NCI-H526 treated with DMSO at 0.1 percent for 48 hours (cell line): Measurements from ENCODE around the gene FOXP2.
"Not testable (repeated sequence)": the region's sequence is repeated elsewhere in the genome, so short reads cannot be mapped to it uniquely, and the experiment has no call there.

Source experiments
- DNase-seq: peaks from one replicate; lab custom pipeline; 2025; lab: John Stamatoyannopoulos, UW

Gene FOXP2

DNA sequence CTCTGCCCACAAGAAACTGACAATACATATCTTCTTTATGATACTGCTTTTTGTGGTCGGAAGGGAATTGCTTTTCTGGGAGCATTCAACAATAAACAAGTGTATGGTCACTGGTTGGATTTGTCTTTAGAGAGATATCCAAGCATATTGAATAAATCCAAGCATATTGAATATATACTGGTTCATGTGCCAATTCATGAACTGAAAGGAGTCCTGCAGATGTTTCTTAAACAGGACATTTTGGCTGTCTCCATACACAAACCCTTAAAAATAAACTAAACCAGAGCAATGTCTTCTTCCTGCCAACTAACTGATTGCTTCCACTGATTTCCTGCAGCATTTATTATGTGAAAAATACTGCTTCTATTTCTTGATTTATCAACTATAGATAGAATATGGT, 173.9 kb downstream of the FOXP2 start:
- DNase-seq, result no peak

DNA sequence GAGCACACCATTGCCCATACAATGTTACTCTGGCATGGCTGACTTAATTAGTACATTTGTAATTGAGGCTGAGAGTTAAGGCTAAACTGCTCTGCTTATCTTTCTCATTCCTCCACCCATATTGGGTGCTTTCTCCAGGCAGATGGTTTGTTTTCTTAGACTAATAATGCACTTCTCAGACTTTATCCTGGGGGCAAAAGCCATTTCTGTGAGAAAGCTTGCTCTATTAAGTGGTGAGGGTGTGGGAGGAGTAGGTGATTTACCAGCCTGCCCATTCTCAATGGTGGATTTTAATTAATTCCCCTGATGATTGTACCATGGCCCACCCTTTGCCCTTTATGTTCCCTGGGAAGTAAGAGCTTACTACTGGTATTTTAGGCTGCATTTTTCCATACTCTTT, 174.8 kb downstream of the FOXP2 start:
- DNase-seq, result no peak

DNA sequence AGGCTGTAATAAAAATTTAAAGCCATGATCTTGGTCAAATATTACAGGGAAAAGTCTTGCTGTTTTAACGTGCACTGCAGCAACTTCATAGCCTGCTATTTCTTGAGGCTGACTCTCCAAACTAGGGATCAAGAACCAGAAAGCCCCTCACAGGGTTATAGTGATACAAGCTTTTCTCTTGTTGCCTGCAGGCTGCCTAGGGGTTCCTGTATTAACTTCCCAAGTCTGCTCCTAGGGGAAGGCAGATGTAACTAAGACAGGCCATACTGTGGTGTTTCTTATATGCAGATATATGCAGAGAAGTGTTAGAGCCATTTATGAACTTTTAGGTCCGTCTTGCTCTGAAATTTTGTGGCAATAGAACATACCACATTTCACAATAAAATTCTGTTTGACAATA, 175.7 kb downstream of the FOXP2 start:
- no peak for DNase-seq

DNA sequence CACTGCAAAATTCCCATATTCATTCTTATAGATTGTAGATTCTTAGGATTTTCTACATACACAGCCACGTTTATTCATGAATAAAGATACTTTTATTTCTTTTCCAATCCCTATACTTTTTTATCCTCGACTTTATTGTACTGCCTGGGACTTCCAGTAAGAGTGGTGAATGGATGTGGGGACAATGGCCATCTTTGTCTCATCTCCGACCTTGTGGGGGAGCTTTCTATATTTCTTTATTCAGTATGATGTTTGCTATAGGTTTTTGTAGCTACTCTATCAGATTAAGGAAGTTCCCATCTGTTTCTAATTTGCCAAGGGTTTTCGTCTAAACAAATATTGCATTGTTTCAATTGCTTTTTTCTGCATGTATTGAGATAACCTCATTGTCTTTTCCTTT, 184.3 kb downstream of the FOXP2 start:
- DNase-seq, result no peak

DNA sequence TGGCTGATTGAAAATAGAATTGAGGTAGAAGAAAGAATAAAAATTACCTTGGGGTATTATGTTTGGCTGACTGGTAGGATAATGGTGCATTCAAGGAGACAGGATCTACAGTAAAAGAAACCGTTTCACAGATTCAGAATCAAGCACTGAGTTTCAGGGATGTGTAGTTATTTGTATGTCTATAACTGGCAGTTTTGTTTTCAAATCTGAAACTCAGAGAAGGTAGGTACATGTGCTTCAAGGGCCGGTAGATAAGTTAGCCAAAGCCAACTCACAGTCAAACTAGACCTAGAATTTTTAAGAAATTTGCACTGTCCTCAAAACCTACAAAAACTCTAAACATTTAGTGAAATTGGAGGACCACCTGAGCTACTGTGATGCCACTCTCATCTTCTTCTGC, 191.5 kb downstream of the FOXP2 start:
- no peak for DNase-seq

DNA sequence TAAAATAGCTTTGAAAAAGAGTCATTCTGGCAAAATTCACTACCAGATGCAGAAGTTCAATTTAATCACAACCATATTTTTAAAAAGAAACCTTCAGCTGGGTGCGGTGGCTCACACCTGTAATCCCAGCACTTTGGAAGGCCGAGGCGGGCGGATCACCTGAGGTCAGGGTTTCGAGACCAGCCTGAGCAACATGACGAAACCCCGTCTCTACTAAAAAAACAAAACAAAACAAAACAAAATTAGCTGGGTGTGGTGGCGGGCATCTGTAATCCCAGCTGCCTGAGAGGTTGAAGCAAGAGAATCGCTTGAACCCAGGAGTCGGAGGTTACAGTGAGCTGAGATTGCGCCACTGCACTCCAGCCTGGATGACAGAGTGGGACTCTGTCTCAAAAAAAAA, 194.2 kb downstream of the FOXP2 start:
- DNase-seq, result not testable (repeated sequence)

DNA sequence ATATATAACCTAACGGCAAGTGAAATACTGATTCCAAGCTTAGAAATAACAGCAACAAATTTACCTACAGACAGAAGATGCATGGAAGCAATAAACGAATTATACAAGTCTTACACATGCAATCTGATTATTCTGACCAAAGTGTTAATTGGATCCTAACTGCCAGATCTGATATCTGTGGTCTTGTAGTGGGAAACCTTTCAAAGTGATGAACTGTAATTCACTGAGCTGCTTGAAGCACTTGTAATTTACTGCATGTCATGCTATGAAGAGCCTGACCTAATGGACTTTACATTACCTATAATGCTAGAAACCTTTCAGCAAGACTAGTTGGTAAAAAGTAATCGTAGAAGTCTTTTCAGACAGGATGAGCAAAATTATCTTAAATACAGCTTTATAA, 205.6 kb downstream of the FOXP2 start:
- no peak for DNase-seq

DNA sequence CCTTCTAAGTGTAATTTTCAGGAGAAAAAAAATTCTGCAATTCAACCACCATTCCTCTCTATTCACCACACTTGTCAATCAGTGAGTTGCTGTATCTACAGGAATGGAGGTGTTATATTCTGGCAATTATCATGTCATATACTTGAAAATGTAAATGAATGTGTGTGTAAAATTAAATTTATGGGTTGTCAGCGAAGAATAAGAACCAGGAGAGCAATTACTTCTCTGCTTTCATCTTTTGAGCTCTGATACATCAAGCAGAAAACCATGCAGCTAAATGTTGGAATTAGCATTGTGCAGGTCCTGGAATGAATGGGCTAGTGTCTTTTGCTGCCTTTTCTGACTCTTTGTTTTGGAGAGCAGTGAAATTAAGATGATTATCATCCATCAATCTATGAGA, 207.6 kb downstream of the FOXP2 start:
- peak; percentile 45 for DNase-seq

DNA sequence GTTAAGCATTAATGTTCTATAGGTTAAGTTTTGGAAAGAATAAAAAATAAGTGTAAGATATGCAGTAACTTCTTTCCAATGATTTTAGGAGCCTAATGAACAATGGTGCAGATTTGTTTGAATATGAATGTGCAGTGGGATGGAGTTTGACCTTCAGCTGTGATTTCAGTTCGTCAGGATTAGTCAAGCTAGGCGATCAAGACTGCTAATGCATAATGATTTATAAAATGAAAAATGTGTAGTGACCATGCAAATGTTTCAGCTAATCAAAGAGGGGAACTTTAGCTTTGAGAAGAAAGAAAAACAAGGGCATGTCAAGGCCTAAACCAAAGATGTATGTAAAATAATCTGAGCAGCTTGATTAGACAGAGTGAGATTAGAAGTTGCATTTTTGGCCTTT, 208.5 kb downstream of the FOXP2 start:
- DNase-seq, result no peak

DNA sequence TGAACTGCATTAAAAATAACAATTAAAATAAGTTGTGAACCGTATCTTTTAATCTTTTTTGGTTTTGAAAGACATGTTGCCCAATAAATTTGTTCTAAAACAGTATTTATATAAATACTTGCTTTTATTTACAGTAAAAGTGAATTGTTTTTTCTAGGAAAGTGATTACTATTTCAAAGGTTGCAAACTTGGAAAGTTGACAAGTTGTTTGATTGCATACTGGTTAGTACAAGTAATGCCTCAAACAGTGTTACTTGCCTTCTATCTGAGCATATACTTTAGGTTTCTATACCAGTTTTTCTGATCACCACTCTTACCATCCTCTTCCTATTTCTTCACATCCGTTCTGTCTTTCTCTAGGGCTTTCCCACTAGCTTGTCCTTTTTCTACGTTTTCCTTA, 212.6 kb downstream of the FOXP2 start:
- DNase-seq, result no peak

DNA sequence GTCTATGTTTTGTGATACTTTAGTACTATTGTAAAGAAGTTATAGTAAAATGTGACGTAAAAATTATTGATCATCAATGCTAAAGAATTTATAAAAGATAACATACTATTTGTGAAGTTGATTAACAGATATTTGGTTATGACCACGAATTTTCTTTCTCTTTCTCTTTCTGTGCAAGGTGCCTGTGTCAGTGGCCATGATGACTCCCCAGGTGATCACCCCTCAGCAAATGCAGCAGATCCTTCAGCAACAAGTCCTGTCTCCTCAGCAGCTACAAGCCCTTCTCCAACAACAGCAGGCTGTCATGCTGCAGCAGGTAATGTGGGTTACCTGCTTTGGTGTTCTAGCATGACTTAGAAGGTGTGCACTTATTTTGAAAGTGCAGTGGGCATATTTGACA, 213.7 kb downstream of the FOXP2 start:
- no peak for DNase-seq

DNA sequence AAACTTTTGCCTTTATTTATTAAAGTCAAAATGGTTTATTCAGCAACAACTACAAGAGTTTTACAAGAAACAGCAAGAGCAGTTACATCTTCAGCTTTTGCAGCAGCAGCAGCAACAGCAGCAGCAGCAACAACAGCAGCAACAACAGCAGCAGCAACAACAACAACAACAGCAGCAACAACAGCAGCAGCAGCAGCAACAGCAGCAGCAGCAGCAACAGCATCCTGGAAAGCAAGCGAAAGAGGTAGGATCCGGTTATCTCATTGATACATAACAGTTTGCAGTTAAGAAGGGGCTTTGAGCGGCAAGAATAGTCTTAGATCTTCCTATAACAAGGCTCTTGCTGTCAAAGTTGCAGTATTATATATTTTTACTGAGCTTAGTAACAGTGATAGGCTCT, 215.1 kb downstream of the FOXP2 start:
- DNase-seq, result no peak

DNA sequence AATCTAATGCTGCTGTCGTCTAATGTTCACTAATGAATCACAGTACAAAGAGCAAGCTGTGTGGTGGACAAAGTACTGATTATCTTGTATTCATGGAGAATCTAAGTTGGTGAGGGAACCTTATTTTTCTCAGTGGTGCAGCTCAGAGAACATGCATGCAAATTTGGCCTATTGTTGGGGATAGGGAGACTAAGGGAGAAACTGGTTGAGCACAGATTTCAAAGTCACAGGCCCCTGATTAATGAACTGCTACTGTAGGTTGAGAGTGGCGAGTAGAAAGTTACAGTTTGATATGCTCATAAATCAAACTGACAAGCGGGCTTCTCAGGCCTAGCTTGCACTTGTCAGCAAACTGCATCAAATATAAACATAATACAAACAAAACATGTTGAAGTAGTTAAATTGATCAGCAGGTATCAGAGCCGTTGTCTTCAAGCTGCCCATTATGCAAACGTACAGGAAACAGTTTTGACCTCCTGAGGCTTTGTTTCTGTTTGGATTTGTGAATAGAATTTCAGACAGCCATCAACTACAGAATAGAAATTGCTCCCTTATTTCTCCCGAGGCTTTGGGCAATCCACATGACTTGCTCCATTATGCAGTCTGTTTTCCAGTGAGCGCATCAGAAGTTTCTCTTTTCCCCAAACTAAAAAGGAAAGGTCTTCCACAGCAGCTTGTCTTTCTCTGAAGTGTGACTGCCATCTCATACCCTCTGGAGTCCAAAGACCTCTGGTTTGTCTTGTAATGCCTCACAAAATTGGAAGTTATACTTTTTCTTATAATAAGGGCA, 215.8 kb downstream of the FOXP2 start:
- DNase-seq, result peak; percentile 56

DNA sequence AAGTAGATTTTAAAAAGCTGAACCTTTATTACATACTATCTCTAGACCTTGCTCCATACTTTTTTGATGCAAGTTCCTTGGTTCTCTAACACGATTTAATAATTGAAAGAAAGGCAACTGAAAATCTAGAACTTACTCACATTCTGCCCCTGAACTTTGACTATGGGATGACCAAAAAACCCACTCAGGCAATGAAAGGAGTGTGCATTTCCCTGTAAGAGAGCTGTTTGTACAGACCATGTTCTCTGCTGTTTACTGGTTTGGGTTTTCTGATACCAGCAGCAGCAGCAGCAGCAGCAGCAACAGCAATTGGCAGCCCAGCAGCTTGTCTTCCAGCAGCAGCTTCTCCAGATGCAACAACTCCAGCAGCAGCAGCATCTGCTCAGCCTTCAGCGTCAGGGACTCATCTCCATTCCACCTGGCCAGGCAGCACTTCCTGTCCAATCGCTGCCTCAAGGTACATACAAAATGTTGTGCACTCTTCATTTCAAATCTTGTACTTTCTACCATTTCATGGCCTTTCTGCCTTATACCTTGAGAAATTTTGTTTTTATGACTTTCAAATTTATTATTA, 216.7 kb downstream of the FOXP2 start:
- no peak for DNase-seq

DNA sequence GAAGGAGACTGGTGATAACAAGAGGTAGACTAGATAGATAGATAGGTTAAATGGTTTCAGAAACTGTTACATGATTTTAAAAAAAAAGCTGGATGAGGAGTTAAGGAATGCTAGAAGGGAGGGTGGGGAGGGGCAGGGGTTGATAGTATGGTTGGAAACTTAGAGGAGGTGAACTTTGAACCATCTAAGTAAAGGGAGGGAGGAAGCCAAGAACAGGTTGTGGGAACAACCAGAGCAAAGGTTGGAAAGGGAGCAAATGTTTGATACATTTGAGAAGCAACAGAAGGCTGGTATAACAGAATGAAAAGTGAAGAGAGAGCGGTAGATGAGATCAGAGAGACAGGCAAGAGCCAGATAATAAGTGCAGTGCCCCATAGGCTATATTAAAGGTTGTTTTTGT, 224.8 kb downstream of the FOXP2 start:
- no peak for DNase-seq

DNA sequence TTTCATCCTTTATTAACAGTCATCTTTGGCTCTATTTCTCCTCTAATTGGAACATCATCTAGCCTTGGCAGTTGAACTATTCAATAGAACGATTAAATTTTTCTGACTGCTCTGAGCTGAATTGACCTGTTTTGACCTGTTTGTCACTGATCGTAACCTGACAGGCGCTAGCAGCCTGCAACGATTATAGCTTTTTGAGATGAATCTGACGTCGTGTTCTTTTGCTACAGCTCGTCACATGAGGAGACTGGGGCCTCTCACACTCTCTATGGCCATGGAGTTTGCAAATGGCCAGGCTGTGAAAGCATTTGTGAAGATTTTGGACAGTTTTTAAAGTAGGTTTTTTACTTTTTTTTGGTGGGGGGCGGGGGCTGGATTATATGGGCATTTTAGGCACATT, 229.8 kb downstream of the FOXP2 start:
- DNase-seq, result no peak

DNA sequence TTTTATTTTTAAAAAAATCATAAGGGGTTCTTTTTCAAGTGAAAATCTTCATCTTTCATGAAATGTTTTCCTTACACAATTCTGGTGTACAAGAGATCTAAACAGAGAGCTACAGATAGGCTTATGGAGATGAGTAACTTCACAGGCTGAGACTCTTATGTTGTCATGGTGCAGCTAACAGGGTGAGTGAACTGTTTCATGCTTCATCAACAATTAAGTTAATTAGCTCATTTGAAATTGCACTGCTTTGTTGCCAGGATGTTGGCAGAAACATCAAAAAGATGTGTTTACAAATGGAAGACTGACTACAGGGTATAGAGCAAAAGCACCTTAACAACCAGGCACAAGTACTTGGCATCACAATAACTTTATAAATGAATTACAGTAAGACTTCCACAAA, 230.8 kb downstream of the FOXP2 start:
- DNase-seq, result no peak

DNA sequence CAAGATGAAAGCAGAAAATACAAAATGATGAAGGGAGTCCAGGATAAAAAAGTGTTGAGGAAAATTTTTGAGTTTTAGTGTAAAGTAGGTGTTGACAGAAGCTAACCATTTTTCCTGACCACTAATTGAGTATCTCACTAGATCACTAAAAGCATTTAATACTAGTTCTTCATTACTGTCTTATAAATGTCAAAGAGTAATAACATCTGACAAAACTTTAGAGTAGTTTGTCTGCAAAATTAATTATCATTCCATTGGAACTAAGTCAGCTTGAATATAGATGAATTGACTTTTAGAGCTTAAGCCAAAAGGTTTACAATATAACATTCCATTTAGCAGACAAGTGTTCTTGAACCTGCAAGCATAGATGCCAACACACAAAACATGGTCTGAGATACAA, 232.9 kb downstream of the FOXP2 start:
- DNase-seq, result no peak

DNA sequence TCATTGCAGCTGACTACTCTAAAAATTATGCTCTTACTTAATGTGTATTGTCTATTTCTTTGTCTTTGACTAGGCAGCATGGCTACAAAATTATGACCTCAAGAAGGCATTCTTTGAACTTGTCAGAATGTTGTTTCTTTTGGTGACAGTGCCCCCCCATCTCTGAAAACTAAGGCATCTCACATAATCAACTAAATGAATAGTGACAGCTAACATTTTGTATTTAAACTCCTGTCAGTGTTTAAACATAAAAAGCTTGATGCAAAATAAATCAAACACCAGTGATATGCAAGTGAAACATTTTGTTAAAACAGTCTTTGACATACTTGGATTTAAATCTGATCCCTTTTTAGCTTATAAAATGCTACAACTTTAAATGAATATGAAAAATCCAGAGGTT, 233.5 kb downstream of the FOXP2 start:
- DNase-seq, result no peak

DNA sequence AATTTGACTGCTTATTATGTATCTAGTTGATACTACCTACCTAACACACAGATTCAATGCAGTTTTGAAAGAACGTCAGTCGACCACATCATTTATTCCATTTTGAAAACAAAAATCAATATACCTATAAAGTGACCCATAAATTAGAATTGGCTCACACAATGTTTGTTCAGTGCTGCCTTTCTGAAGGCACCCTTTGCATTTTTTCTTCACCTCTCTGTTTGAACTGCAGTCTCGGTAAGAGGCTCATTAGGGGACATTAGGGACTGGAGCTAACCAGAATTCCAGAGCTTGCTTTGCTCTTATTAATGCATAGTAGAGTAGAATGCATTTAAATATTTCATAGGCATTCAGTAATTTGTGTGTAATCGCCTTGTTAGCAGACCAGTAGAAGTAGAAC, 234.1 kb downstream of the FOXP2 start:
- DNase-seq, result no peak

DNA sequence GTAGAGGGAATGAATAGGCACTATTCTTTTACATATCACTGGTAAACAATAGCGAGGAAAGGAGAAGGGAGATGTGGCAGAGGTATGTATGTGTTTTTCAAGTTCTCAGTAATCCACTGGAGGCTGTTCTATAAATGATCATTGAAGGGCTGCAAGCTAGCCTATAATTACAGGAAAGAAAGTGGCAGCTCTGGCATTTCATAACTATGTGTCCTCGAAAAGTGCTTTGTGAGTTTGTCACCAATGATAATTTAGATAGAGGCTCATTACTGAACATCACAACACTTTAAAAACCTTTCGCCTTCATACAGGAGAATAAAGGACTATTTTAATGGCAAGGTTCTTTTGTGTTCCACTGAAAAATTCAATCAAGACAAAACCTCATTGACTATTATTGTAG, 235.1 kb downstream of the FOXP2 start:
- DNase-seq, result no peak

DNA sequence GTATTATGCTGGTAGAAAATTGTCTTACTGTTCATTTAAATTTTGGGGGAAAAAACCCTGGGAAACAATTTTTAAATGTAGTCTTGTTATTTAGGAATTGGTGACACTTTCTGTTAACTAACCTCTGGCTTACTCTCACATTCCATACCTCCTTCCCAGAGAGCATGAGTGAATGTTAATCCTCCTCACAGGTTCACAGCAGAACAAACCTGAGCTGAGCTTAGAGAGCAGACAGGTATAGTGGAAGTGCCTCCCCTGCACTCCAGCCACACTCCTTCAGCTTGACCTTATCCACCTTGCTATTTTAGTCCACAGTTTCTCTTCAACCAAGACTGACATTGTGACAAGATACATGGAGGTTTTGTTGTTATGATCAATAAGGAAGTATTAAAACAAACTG, 235.9 kb downstream of the FOXP2 start:
- no peak for DNase-seq

DNA sequence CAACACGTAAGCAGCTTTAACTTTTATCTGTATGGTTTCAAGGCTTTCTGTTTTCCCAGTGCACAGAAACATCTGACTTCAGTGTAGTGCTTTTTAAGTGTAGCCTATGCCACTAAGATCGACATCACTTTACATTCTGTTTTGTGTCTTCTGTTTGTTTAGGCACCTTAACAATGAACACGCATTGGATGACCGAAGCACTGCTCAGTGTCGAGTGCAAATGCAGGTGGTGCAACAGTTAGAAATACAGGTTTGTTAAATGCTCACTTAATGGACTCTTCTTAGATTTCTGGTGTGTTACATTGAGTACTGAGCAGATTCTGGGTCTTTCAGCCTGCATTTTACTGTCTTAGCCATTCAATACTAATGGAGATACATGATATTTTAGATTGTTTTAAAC, 237.4 kb downstream of the FOXP2 start:
- no peak for DNase-seq
